GM12872 (cell line): Measurements from ENCODE around the gene MYO1D.

Source experiments
- TF ChIP-seq, protein P1 (sequence below): IDR thresholded peaks from 3 replicates; pipeline ENCODE4 v1.5.1; 2011; ENCODE audit warnings: low read depth, mild to moderate bottlenecking, low read length, moderate library complexity; ENCODE audit not compliant: insufficient read depth

MYO1D gene

GRCh38 chr17:32733401-32733800, 143.5 kb downstream of the MYO1D start:
- TF ChIP-seq, protein P1, sequence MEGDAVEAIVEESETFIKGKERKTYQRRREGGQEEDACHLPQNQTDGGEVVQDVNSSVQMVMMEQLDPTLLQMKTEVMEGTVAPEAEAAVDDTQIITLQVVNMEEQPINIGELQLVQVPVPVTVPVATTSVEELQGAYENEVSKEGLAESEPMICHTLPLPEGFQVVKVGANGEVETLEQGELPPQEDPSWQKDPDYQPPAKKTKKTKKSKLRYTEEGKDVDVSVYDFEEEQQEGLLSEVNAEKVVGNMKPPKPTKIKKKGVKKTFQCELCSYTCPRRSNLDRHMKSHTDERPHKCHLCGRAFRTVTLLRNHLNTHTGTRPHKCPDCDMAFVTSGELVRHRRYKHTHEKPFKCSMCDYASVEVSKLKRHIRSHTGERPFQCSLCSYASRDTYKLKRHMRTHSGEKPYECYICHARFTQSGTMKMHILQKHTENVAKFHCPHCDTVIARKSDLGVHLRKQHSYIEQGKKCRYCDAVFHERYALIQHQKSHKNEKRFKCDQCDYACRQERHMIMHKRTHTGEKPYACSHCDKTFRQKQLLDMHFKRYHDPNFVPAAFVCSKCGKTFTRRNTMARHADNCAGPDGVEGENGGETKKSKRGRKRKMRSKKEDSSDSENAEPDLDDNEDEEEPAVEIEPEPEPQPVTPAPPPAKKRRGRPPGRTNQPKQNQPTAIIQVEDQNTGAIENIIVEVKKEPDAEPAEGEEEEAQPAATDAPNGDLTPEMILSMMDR = no peak

GRCh38 chr17:32732900-32733299, 144.0 kb downstream of the MYO1D start:
- TF ChIP-seq, protein P1 = no peak

- TF ChIP-seq, protein P1 = no peak
Measured at GRCh38 chr17:32732296-32732642, 144.7 kb downstream of the MYO1D start.

GRCh38 chr17:32731556-32732295, 145.2 kb downstream of the MYO1D start:
- TF ChIP-seq, protein P1 = no peak

GRCh38 chr17:32727681-32728080, 149.2 kb downstream of the MYO1D start:
- TF ChIP-seq, protein P1 = no peak

DNA sequence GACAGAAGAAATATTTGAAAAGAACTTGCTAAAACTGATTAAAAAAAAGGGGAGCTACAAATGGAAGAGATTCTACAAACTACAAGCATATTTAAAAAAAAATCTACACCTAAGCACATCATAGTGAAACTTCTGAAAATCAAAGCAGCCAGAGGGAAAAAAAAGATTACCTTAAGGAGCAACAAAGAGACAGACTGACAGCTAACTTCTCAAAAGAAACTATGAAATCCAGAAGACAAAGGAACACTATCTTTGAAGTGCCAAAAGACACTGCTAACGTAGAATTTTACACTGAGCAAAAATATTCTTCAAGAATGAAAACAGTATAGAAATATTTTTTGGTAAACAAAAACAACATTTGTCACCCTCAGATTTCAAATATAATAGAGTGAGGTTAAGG, 151.2 kb downstream of the MYO1D start:
- TF ChIP-seq, protein P1 = no peak

- TF ChIP-seq, protein P1 = no peak
Measured at GRCh38 chr17:32723310-32723955, 153.5 kb downstream of the MYO1D start.
